ENCODE measurements around the gene UNC13A.
A peak's percentile ranks its signal among the peaks of the same experiment; 100 is the strongest.

The UNC13A gene

DNA sequence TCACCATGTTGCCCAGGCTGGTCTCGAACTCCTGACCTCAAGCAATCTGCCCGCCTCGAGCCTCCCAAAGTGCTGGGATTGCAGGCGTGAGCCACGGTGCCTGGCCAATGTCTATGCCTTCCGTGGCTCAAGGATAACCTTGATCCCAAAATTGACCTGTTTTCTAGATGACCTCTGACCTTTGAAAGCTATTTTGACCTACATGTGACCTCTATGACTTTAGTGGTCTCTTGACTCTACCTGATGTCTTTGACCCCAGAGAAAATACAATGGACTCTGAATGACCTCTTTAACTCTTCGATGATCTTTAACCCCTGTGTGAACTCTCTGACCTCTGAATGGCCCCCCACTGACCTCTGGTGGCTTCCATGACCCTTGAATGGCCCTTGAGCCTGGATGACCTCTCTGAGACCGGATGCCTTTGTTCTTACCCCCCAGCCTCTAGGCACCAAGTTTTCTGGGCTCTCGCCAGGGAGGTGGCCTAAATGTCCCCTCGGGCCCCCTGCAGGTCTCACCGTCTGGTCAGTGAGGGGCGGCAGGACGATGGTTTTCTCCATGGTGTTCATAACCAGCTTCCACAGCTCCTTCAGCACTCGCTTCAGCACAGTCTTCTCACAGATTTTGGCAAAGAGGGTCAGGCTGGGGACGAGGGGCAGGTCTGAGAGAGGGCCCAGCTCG lies 63.7 kb downstream of the UNC13A start:
- DNase-seq = no peak

DNA sequence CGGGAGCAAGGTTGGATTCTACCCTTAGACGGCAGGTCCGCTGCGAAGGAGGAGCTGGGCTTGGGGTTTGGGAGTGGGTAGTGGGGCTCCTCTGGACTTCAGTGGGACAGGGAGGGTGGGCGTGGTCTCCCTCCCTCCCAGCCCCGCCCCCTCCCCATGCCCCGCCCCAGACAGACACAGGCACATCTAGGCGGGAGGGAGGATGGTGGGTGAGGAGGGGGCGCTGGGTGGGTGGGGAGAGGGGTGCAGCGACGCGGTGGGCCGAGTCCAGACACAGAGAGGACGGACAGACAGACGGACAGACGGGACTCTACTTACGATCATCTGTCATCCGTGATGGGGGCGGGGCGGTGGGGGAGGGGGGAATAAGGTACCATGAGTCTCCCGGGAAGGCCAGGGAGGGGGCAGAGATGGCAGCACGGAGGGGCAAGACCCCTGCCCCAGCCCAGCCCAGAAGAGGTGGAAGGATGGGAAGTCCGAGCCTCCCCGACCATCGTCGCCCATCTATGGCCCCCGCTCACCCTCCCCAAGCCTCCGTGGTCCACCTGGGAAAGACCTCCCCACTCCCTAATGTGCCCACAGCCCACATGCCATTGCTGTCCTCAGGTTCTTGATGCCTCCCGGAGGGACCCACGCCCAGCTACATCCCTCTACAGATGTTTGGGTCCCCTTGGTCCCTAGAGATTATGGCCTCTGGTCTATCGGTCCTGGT lies 64.8 kb downstream of the UNC13A start:
- no peak for DNase-seq

DNA sequence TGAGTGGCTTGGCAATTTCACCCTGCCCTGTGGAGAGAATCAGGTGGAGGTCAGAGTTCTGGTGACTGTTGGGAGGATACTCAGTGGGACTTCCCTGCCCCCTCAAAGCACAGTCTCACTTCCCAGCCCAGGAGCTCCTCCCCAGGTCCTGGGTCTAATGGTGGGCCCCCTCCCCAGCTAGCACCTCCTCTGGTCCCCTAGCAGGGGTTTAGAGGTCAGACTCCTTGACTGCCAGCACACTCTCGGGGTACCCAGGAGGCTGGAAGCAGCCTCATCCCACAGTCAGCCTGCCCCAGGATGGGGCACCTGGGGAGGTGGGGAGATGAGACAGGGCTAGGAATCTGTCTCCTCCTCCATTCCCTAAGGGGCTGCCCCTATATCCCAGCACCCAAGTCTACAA lies 67.5 kb downstream of the UNC13A start:
- no peak for DNase-seq

DNA sequence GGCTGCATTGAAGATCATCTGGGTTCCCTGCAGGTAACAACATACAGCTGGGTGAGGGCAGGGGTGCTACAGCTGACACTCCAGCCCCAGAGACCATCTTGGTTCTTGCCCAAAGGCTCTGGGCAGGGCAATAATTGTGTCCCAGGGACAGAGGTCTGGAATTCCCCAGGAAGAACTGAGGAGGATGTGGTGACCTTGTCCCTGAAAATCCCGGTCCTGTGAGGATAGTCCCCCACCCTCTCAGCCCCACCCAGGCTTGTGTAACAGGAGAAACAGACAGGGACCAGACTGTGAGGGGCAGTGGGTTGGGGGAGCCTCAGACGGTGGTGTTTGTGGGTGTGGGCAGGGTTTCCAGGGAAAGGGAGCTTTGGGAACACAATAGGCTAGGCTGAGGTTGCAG lies 69.2 kb downstream of the UNC13A start:
- DNase-seq = no peak

DNA sequence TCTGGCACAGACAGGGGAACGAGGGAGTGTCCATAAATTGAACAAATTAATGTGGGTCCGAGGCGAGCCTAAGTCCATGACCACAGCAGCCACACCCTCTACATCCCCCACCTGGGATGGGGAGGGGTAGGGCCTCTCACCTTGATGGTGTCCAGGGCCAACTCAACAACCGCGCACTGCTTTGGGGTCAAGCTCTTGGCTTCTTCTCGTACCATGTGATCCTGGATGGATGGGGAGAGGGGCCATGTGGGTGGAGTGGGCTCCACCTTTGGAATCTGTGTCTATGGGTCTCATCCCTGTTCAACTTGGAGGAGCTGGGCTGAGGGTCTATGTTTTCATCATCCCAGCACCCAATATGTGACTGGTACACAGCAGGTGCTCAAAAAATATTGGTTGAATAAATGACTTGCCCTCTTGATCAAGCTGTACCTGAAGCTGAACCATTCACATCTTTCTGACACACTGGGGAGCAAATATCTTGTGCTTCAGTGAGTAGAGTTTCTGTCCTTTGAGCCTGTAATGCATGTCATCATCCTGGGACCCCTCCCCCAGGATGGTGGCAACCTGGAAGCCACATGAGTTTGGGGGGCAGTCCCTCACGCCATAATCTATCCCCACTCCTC lies 69.8 kb downstream of the UNC13A start:
- no peak for DNase-seq

DNA sequence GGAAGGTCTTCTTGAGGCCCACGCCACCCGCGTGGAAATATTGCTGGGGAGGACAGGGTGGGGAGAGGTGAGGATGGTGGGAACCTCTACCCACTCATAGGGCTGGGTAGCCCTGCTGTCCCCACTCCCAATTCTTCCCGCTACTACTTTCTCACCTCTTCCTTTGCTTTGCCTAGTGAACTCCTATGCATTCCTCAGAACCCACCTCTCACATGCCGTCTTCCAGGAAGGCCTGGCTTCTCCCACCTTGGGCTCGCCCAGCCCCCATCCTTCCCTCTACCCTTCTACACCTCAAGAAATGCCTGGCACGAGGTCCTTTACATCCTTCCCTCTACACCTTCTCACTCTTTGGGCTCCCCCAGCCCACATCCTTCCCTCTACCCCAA lies 70.4 kb downstream of the UNC13A start:
- DNase-seq = no peak

DNA sequence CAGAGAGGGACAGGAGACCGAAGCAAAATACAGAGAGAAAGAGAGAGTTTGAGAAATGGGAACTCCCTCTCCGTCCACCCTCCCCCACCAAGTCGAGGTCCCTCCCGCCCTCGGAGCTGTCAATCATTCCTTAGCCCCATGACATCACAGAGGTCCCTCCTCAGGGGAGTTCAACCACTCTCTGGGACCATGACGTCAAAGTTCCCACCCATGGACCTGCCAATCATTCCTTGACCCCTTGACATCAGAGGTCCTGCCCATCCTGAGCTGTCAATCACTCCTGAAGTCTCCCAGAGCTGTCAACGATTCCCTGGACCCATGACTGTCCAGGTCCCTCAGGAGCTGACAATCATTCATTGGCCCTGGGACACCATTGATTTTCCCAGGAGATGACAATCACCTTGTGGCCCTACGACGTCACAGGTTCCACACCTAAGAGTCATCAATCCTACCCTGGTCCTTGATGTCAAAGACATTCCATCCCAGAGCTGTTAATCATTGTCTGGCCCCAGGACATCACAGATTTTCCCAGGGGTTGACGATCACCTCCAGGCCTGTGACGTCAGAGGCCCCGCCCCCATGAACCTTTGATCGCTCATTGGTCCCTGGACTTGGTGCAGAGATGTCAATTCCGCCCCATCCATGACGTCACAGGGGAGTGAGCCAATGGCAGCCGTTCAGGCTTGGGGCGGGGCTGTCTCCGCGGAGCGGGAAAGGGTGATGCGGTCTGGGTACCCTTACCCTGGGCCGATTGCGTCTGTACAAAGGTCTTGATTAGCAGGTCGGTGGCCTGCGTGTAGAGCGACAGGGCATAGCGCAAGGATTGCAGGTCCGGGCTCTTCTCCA lies 71.0 kb downstream of the UNC13A start:
- DNase-seq = no peak

DNA sequence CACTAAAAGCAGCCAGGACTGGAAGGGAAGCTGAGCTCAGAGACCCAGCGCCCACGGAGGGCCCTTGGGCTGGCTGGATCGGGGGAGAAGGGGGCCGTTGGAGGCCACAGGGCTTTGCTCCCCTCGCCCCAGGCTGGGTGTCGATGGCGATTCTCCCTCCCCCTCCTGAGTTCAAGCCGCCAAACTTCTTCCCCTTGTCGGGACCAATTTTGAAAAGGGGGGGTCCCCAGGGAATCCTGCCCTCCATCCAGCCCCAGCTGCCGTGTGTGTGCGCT lies 71.5 kb downstream of the UNC13A start:
- no peak for DNase-seq

DNA sequence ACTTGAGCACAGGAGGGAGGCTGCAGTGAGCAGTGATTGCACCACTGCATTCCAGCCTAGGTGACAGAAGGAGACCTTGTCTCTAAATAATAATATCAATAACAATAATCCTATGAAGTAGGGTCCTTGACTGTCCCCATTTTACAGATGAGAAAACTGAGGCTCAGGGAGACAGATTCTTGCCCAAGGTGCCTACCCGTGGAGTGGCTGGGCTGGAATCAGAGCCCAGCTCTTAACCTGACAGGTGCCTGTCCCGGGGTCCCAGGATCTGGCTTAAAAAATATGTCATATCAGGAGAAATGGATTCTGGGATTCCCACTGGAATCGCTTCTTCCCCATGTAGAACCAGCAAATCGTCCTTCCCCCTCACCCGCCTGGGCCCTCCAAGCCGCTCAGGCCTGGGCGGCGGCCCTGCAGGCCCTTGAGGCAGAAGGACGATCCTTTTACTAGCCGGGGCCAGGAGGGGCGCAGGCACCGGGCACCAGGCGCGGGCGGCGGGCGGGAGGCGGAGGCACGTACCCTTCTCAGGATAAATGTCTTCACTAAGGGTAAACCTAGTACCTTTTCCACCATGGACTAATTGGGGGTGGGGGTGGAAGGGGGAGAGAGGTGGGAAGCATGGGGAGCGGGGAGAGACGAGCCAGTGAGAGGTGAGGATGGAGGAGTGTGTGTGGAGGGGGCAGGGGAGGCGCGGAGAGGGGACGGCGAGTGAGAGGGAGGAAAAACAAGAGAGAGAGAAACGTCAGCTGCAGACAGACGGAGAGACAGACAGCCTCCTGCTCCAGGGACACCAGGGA lies 72.1 kb downstream of the UNC13A start:
- DNase-seq = no peak

DNA sequence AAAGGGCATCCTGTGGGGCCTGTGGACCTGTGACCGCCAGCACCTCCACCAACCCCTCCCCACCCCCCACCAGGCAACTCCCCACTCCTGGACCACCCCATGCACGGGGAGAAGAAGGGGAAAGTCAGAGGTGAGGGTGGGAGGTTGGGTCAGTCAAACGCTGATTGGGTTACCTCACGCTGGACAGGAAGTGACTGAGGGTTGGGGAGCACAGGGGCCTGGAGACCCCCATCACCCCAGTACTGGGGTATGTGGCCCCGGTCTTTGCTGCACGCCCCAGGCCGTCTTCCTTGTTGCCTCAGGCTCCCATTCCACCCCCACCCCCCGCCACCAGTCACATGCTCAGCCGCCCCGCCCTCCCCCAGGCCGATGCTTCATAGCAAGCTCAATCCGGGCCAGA lies 73.7 kb downstream of the UNC13A start:
- no peak for DNase-seq

DNA sequence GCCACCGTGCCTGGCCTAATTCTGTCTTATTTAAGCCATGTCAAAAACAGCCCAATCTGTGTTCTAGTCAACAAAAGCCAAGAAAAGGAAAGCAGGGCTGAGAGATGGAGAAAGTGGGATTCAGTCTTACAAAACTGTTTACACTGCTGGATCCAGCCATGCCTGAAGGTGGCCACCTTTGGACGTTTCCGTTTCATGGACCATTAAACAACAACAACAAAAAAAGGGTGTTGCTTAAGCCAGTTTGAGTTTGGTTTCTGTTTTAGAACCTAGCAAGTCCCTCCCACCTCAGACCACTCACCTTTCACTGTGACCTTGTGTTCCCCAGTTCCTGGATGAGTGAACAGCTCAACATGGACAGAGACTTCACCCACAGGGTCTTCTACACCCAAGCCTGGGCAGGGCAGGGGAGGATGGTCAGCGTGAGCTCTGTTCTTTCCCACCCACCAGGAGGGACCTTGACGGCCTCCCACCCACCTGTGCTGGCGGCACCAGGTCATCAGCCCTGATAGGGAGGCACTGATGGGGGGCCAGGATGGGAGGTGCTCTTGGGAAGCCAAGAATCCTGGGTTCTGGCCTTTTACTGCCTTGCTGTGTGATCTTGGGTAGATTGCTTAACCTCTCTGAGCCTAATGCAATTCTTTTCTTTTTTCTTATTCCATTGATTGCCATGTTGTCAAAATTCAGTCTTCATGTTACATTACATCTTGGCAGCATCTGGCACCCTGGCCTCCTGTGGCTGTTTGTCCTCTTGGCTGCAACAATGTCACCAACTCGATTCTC lies 76.5 kb downstream of the UNC13A start:
- DNase-seq = no peak

DNA sequence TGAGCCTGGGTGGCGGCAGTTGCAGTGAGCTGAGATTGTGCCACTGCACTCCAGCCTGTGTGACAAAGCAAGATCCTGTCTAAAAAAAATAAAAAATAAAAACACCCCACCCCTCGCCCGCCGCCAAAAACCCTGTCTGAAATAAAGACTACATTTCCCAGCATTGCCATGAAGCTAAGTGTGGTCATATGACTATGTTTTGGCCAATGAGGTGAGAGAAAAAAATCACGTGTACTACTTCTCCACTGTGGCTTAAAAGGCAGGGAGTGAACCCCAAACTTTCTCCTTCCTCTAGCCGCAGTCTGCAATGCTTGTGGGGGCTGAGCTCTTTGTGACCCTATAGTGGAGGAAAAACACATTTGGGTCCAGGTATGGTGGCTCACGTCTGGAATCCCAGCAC lies 77.8 kb downstream of the UNC13A start:
- no peak for DNase-seq

DNA sequence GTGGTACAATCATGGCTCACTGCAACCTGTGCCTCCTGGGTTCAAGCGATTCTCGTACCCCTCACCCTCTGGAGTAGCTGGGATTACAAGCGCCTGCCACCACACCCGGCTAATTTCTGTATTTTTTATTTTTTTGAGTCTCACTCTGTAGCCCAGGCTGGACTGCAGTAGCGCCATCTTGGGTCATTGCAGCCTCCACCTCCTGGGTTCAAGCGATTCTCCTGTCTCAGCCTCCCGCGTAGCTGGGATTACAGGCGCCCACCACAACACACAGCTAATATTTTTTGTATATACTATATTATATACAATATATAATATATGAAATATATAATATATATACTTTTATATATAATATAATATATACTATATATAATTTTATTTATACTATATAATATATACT lies 80.2 kb downstream of the UNC13A start:
- DNase-seq = no peak

DNA sequence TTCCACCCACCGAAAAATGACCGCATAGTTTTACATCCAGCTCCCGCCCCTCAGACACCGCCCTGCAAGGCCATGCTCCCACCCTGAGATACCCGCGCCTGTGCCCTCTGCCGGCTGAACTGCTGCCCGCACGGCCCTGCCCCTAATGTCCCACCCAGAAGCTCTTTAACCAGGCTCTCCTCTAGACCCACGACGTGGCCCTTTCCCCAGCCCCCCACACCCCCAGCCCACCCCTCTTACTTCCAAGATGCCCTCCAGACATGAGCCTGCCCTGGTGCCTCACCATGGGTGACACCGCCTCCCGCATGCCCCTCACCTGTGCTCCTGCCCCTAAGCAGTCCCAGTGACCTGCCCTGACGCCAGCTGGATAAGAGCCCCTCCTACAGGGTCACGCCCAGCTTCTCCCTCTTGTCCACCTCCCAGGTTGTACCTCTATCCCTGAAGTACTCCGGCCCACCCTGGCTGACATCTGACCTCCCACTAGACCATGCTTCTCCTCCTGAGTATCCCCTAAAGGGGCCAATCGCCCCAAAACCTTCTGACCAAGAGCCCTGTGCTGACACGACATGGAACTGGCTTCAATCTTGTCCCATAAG lies 81.5 kb downstream of the UNC13A start:
- no peak for DNase-seq

DNA sequence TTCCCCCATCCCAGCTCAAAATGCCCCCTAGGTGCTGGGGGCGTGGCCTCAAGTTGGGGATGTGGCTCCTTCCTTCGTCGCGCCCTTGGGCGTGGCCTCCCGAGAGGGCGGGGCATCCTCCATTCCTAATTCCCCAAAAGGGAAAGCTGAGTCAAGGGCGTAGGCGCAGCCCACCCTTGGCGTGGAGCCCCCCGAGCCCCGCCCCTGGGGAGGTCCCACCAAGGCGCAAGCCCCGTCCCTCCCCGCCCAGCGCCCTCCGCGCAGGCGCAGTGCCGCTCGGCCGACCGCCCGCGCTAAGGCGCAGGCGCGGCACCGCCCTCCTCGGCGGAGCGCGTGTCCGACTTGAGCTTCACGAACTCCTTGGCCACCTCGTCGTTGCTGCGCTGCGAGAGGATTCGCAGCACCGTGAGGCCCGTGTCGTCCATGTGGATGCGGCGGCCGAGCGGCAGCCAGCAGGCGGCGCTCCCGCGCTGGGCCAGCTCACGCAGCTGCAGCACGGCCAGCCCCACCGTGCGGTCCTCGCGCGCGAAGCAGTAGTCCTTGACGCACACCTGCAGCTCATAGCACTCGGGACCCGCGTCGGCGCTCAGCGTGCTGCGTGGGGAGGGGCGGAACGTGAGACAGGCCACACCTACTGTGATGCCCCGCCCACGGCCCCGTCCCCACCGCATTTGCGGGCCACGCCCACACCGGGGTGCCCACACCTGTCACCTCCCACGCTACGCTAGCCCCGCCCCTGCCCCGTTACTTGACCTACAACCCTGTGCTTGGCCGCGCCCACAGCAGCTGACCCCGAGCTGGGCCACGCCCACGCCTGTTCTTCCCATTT lies 82.2 kb downstream of the UNC13A start:
- DNase-seq = peak; percentile 87

DNA sequence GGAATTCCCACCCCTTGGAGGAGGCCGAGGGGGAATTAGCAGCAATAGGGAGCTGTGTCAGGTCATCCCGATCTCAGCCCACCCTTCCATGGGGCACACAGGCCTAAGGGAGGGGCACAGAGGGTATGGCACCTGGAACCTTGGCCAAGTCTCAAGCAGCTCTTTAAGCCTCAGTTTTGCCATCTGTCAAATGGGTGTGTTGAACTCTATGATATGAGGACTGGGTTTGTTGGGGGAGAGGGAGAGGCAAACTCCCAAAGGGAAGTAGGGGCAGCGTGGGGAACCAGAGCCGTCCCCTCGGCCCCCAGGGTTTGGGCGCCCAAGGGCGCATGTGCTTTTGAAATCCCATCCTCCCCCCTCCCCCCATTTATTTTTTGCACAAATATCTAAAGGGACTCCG lies 83.0 kb downstream of the UNC13A start:
- DNase-seq = no peak

DNA sequence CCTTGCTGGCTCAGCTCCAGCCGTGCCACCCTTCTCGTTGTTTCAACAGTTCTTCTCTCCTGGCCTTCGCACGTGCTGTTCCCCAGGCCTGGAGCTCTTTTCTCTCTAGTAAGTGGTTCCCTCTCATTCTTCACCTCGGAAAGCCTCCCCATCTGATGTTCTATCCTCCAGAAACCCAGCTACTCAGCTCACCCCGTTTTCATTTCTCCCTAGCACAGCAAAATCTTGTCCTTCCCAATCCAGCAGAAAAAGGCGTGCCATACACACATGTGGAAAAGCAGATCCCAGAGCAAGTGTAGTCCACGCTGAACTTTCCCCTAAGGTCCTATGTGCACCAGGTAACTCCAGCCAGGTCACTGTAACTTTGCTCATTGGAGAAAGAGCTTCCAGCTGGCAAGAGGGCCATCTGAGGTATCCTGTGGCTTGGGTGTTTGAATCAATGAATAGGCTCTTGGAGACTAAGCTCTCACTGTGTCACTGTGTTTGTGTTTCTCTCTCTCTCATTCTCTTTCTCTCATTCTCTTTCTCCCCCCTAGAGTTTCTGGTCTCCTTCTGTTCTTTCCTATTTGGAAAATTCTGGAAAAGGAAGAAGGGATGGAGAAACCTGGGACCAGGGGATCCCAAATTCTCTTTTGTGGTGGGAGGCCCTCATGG lies 83.7 kb downstream of the UNC13A start:
- no peak for DNase-seq

DNA sequence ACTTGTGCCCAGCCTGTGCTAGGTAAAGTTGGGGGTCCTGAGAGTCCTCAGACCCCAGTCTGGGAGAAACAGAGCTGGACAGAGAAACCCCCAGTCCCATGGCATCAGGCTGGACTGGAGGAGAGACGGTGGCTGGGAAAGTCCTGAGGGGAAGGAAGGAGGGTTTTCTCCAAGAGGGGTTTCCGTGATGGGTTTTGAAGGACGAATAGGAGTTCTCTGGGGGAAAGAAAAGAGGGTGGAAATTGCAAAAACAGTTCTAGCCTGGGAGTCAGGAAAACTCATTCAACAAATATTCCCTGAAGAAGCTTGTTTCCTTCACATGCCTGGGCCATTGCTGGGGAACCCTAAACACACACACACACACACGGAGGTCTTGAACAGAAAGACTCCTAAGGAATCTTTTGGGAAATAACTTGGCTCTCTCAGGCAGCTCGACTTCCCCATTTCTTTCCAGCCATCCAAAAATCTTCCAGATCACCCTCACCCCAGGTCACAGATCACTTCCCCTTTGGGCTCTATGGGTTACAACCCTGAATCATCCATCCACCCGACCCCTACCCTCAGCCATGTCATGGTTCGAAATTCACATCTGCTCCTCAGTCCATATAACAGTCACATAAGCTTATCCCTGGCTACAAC lies 85.2 kb downstream of the UNC13A start:
- DNase-seq = no peak

DNA sequence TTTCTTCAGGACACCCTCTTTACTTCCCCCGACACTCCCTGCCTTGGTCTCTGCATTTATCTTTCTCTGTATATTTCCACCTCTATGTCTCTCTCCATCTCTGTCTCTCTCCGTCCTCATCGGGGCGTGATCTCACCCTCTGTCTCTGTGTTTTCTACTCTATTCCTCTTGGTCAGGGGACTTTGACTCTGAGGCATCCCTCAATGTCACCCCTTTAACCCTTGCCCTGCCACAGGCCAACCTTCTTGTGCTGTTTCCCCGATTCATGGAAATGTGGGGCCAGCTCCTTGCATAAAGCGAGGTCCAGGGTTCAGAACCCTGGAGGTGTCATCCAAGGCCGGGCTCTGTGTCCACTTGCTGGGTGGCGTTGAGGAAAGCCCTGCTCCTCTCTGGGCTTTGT lies 85.9 kb downstream of the UNC13A start:
- DNase-seq = no peak

DNA sequence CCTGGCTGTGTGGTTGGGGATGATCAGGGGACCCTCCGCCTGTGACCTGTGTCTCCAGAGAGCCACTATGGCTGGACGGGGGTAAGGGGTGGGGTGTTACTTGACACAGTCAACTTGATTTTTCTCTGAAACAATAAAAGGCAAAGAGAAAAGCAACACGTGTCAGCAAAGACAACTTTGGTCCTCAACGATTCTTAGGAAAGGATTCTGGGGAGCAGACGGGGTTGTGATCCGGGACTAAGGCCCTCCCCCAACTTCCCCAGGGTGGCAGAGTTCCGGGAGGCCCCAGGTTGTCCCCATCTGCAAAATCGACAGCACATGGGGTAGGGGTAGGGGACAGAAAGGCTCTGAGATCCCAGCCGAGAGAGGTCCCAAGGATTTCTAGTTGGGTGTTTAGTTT lies 86.5 kb downstream of the UNC13A start:
- no peak for DNase-seq
